Stomach (tissue), 9 donors: ENCODE results near the gene PDE3A. TPM values are rescaled to one million over a fixed set of nuclear protein-coding genes. Genes with fewer than 3 reads are reported as not detected.
A peak's percentile ranks its signal among the peaks of the same experiment; 100 is the strongest.

Source experiments
- DNase-seq, 2 donors: peaks; one replicate each; pipeline versions ENCODE4 v3.0.0 to v3.0.0-alpha.2; 2013 to 2019
- H3K27ac ChIP-seq, 5 donors: fragments of 200-600 bp in 4 of 5; sonication (generic) in 4 of 5; one replicate each; pipeline ENCODE4 v1.5.1; 2013 to 2019; ENCODE audit warnings: mild to moderate bottlenecking in 1 of 5, moderate library complexity in 1 of 5
- H3K27me3 ChIP-seq, 3 donors: fragments of 200-600 bp; sonication (generic); one replicate each; pipeline ENCODE4 v1.5.1; 2017 to 2019; ENCODE audit warnings: mixed run types in 1 of 3
- H3K36me3 ChIP-seq, 4 donors: fragments of 200-600 bp; sonication (generic); 1 replicate in 3 of 4; 2 replicates in 1 of 4; pipeline ENCODE4 v1.5.1; 2016 to 2019
- H3K4me1 ChIP-seq, 4 donors: fragments of 200-600 bp; sonication (generic); one replicate each; pipeline ENCODE4 v1.5.1; 2016 to 2019
- H3K4me3 ChIP-seq, 4 donors: fragments of 200-600 bp; sonication (generic) in 3 of 4; one replicate each; pipeline ENCODE4 v1.5.1; 2016 to 2019; ENCODE audit warnings: mild to moderate bottlenecking in 1 of 4
- H3K9me3 ChIP-seq, 4 donors: fragments of 200-600 bp; sonication (generic); one replicate each; pipeline ENCODE4 v1.5.1; 2016 to 2019
- CTCF ChIP-seq, 7 experiments: fragments of 450-650 bp in 4 of 7; fragments of 200-600 bp in 3 of 7; sonication (generic) in 3 of 7; IDR thresholded peaks; one replicate each; pipeline ENCODE4 v1.5.1; 2016 to 2019; ENCODE audit warnings: antibody characterized with exemption in 7 of 7, control low read depth in 2 of 7, mild to moderate bottlenecking in 1 of 7
- EP300 ChIP-seq: sonication (generic); formaldehyde crosslinking; IDR thresholded peaks from one replicate; pipeline ENCODE4 v1.6.1; 2017; ENCODE audit warnings: antibody characterized with exemption
- POLR2A ChIP-seq, 4 donors: fragments of 450-650 bp; IDR thresholded peaks; one replicate each; pipeline ENCODE4 v1.6.1; 2016; ENCODE audit warnings: antibody characterized with exemption in 4 of 4, control low read depth in 2 of 4, mild to moderate bottlenecking in 1 of 4, moderate library complexity in 1 of 4
- POLR2AphosphoS5 ChIP-seq, 3 donors: sonication (generic); formaldehyde crosslinking; IDR thresholded peaks; one replicate each; pipeline ENCODE4 v1.6.1; 2016; ENCODE audit warnings: antibody characterized with exemption in 3 of 3
- WGBS, 5 donors: extraction: QIAGEN DNeasy Blood & Tissue Kit in 3 of 5; methylation state at CpG; one replicate each; pipeline versions ENCODE4 v1.1.5 to v1.1.7; 2013 to 2018; 5-methylcytosine and 5-hydroxymethylcytosine counted together
- intact Hi-C: fragments of 100-400 bp; cut with DNase I; formaldehyde crosslinking; loops from one replicate; pipeline ENCODE4 v1.15.1; 2023; ENCODE audit warnings: low total_unique reads
- polyA plus RNA-seq, 3 donors: library from polyadenylated mRNA; stranded (reverse); fragments of 200-250 nt; gene quantifications; one replicate each; pipeline ENCODE4 v1.2.3, GENCODE V29; 2013
- total RNA-seq, 5 donors: library from RNA; depleted of rRNA; stranded (reverse); fragments of >200 nt; gene quantifications; one replicate each; pipeline versions ENCODE4 v1.1.0 to v1.2.3, GENCODE V29; 2014 to 2016
- donor health status: healthy with polysubstance abuse.
- donor health status: Bipolar disorder and iron deficiency.
- donor health status: healthy.

PDE3A gene
- total and polyA plus RNA-seq, 8 donors = 0.19 to 50.9 (median 12.0) TPM

DNA sequence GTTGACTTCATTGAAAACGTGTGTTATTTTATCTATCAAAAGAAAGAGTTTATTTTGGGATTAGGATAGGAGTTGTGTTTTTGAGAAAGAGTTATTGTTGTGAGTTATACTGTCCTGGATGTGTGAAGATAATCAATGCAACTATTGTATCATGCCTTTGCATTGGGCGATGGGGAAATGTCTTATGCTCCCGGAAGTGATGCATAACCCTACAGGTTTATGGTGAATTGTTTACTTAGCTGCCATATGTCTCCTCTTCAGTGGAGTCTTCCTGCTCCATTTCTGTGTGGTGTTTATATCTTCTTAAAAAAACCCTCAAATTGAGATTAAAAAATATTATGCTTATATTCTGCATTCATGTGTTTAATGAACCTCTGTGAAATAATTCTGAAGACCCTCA is 6.5 kb downstream of the PDE3A start:
- WGBS, 5 donors = 49 to 71% (median 62%) methylated on average over 3 of the region's 3 CpGs
- no peak overlapping the region for H3K27ac ChIP-seq
- H3K27me3 ChIP-seq = peaks cover 0 to 20% (median 4%) of the 10 kb centered on the region in 3 donors
- intact Hi-C loops = no loop called here
- H3K4me3 ChIP-seq = no peak overlapping the region
- no peak for TF ChIP-seq POLR2AphosphoS5 (IDR thresholded peaks at IDR 0.05)
- no peak for TF ChIP-seq POLR2A (IDR thresholded peaks at IDR 0.05)
- no peak for TF ChIP-seq EP300
- no peak for TF ChIP-seq CTCF (IDR thresholded peaks at IDR 0.05)
- H3K9me3 ChIP-seq = no peaks in the 10 kb centered on the region
- H3K4me1 ChIP-seq = peaks cover under 1 to 18% (median 4%) of the 10 kb centered on the region in 4 donors
- no peaks in the 10 kb centered on the region for H3K36me3 ChIP-seq
- no peak for DNase-seq

GRCh38 chr12:20375560-20375959 is 7.2 kb downstream of the PDE3A start:
- Histone ChIP-seq H3K27me3 (peaks cover 0 to 12% (median 0%) of the 10 kb centered on the region in 3 donors), H3K4me3 (no peak overlapping the region), H3K9me3 (no peaks in the 10 kb centered on the region), H3K36me3 (no peaks in the 10 kb centered on the region), H3K4me1 (peaks cover 0 to 15% (median 2%) of the 10 kb centered on the region in 4 donors), H3K27ac (no peak overlapping the region)
- TF ChIP-seq CTCF (IDR thresholded peaks at IDR 0.05) = no peak
- intact Hi-C loops = no loop called here
- DNase-seq = no peak

DNA sequence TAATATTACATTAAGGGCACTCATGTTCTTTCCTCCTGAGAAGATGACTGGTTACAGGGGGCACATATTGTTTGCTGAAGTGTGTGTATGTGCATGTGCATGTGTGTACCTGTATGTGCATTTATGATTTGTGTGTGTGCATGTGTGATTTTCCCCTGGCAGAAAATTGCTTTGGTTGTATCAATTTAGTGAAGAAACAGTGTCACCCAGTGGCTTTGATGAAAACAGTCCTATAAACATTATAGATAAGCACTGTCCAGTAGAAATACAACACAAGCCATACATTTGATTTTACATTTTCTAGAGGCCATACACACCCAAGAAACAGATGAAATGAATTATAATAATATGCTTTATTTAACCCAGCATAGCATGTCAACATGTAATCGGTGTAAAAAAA is 8.6 kb downstream of the PDE3A start:
- Histone ChIP-seq H3K27me3 (peaks cover 0 to 4% (median 0%) of the 10 kb centered on the region in 3 donors), H3K4me3 (no peak overlapping the region), H3K9me3 (no peaks in the 10 kb centered on the region), H3K27ac (no peak overlapping the region), H3K36me3 (no peaks in the 10 kb centered on the region), H3K4me1 (peaks cover 0 to 15% (median 2%) of the 10 kb centered on the region in 4 donors)
- TF ChIP-seq POLR2AphosphoS5 (IDR thresholded peaks at IDR 0.05) = no peak
- no peak for TF ChIP-seq EP300
- peak in 2 of 7 experiments; percentile 7 to 20 for TF ChIP-seq CTCF (IDR thresholded peaks at IDR 0.05)
- WGBS, 5 donors = 88 to 96% (median 93%) methylated on average over 1 of the region's 1 CpG
- DNase-seq = peak in 1 of 2 donors; percentile 45
- intact Hi-C loops = no loop called here

DNA sequence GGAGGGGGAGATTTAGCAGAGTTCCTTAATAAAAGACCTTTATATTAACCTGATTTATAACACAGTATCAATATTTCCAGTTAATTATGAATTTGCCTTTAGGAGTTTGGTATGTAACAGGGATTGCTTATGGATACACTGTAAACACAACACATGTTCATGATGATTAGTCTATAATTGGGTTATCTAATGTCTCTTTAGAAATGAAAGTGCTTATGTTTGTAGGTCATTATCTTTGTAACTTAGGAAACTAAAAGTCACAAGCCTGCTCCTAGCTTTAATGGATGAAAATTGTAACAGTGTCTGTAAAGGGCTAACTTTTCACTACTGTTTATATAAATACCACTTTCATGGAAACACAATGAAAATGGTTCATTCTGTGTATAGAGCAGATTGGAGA is 9.4 kb downstream of the PDE3A start:
- Histone ChIP-seq H3K36me3 (no peaks in the 10 kb centered on the region), H3K9me3 (no peaks in the 10 kb centered on the region), H3K27me3 (no peaks in the 10 kb centered on the region), H3K27ac (no peak overlapping the region), H3K4me1 (peaks cover 0 to 15% (median 2%) of the 10 kb centered on the region in 4 donors), H3K4me3 (no peak overlapping the region)
- TF ChIP-seq EP300 (no peak), CTCF (IDR thresholded peaks at IDR 0.05) (no peak), POLR2AphosphoS5 (IDR thresholded peaks at IDR 0.05) (no peak), POLR2A (IDR thresholded peaks at IDR 0.05) (no peak)
- no peak for DNase-seq
- intact Hi-C loops = no loop called here
